Psoas muscle (tissue), 8 donors: Measurements from ENCODE around the gene PSG6. TPM values are rescaled to one million over a fixed set of nuclear protein-coding genes. Genes with fewer than 3 reads are reported as not detected.
"Not testable (repeated sequence)": the region's sequence is repeated elsewhere in the genome, so short reads cannot be mapped to it uniquely, and the experiment has no call there.

ENCODE experiments used
- ATAC-seq, 4 donors: fragments of 200-7000 bp; cut with Tn5 transposase; one replicate each; pipeline ENCODE4 v1.9.1; 2020; ENCODE audit warnings: moderate library complexity in 3 of 4, mild to moderate bottlenecking in 2 of 4
- DNase-seq, 2 donors: peaks; one replicate each; pipeline ENCODE4 v3.0.0-alpha.2; 2020
- H3K27ac ChIP-seq: fragments of 200-600 bp; one replicate; pipeline ENCODE4 v1.8.0; 2022
- H3K27me3 ChIP-seq, 3 donors: fragments of 200-600 bp in 1 of 3; one replicate each; pipeline versions ENCODE4 v1.6.1 to v1.8.0; 2013 to 2022; ENCODE audit warnings: low read length in 2 of 3, mild to moderate bottlenecking in 2 of 3, moderate library complexity in 1 of 3; ENCODE audit not compliant: insufficient read depth in 3 of 3
- H3K36me3 ChIP-seq, 2 donors: fragments of 200-600 bp in 1 of 2; one replicate each; pipeline versions ENCODE4 v1.6.1 to v1.8.0; 2013 to 2022; ENCODE audit warnings: low read depth in 1 of 2, mild to moderate bottlenecking in 1 of 2, moderate library complexity in 1 of 2; ENCODE audit not compliant: insufficient read depth in 1 of 2
- H3K4me1 ChIP-seq: fragments of 200-600 bp; one replicate; pipeline ENCODE4 v1.8.0; 2022
- H3K4me3 ChIP-seq: fragments of 200-600 bp; one replicate; pipeline ENCODE4 v1.8.0; 2022; ENCODE audit warnings: mild to moderate bottlenecking
- H3K9me3 ChIP-seq: fragments of 200-600 bp; one replicate; pipeline ENCODE4 v1.8.0; 2022
- CTCF ChIP-seq: fragments of 200-600 bp; IDR thresholded peaks from one replicate; pipeline ENCODE4 v1.8.0; 2022; ENCODE audit warnings: antibody characterized with exemption
- WGBS, 3 donors: extraction: QIAGEN DNeasy Blood & Tissue Kit; methylation state at CpG; one replicate each; pipeline versions ENCODE4 v1.1.6 to v1.1.7; 2013; 5-methylcytosine and 5-hydroxymethylcytosine counted together
- intact Hi-C, 2 donors: fragments of 100-400 bp; cut with DNase I; formaldehyde crosslinking; loops; one replicate each; pipeline versions ENCODE4 v1.11.0 to v1.14.2; 2022
- polyA plus RNA-seq, 3 donors: library from polyadenylated mRNA; stranded (reverse); fragments of 200-250 nt; gene quantifications; one replicate each; pipeline ENCODE4 v1.2.3, GENCODE V29; 2013
- total RNA-seq, 4 donors: library from RNA; stranded (reverse); fragmentation: NEBNext Ultra II Directional in 2 of 4; extraction: Animal tissue kit (Norgen Biotek cat#: 25700) in 2 of 4; gene quantifications; one replicate each; pipeline versions ENCODE4 v1.2.1 to v1.2.4, GENCODE V29; 2021 to 2023
- donor health status: healthy with polysubstance abuse.
- donor health status: DM: no; HTN: no; CAD: no; lungs with moderate emphysema.
- donor health status: Bipolar disorder and iron deficiency.
- donor health status: healthy.
- donor health status: DM: yes; HTN: yes; CAD: no.
- donor health status: DM: no; HTN: no; CAD: no.
- donor health status: DM: no; HTN: no; CAD: no.
- donor health status: DM: yes; HTN: yes; CAD: no.

PSG6 gene
- total and polyA plus RNA-seq, 7 donors: not detected

- no peaks in the 10 kb centered on the region for H3K36me3 ChIP-seq
- no peaks in the 10 kb centered on the region for H3K27me3 ChIP-seq
- no peaks in the 10 kb centered on the region for H3K4me1 ChIP-seq
- H3K9me3 ChIP-seq: no peaks in the 10 kb centered on the region
- H3K4me3 ChIP-seq: no peak within 1 kb of the TSS
- no peak for TF ChIP-seq CTCF
- no peak within 1 kb of the TSS for H3K27ac ChIP-seq
- no peak for ATAC-seq
- 23 to 71% (median 60%) methylated on average over 2 of the region's 2 CpGs for WGBS, 3 donors
- DNase-seq: no peak
- intact Hi-C loops: no loop called here
Measured at GRCh38 chr19:42879613-42880012, 38.1 kb downstream of the PSG6 start, which contains the start of gene PSG1. Gene PSG1 (minus strand): TSS chr19:42879713. CDS start chr19:42879581, 132 bp downstream.

GRCh38 chr19:42876596-42876995, 41.1 kb downstream of the PSG6 start:
- H3K36me3 ChIP-seq, H3K27ac ChIP-seq, ATAC-seq, H3K9me3 ChIP-seq, H3K4me1 ChIP-seq, DNase-seq, H3K4me3 ChIP-seq, H3K27me3 ChIP-seq, intact Hi-C loops: not testable (repeated sequence)

GRCh38 chr19:42875881-42876280, 41.8 kb downstream of the PSG6 start:
- DNase-seq, intact Hi-C loops, H3K4me3 ChIP-seq, ATAC-seq, H3K4me1 ChIP-seq, H3K9me3 ChIP-seq, H3K27ac ChIP-seq, H3K27me3 ChIP-seq, H3K36me3 ChIP-seq: not testable (repeated sequence)
- 23 to 38% (median 25%) methylated on average over 1 of the region's 1 CpG for WGBS, 3 donors

- H3K36me3 ChIP-seq, H3K27me3 ChIP-seq, ATAC-seq, H3K4me1 ChIP-seq, DNase-seq, intact Hi-C loops, H3K9me3 ChIP-seq, H3K27ac ChIP-seq, H3K4me3 ChIP-seq: not testable (repeated sequence)
- 64 to 66% (median 65%) methylated on average over 4 of the region's 4 CpGs for WGBS, 3 donors
Measured at GRCh38 chr19:42874901-42875813, 42.5 kb downstream of the PSG6 start.

GRCh38 chr19:42874136-42874535, 43.6 kb downstream of the PSG6 start:
- WGBS, 3 donors: 78 to 85% (median 81%) methylated on average over 3 of the region's 3 CpGs
- H3K36me3 ChIP-seq, H3K27ac ChIP-seq, intact Hi-C loops, ATAC-seq, H3K9me3 ChIP-seq, DNase-seq, H3K4me1 ChIP-seq, H3K4me3 ChIP-seq, H3K27me3 ChIP-seq: not testable (repeated sequence)

GRCh38 chr19:42872608-42873007, 45.1 kb downstream of the PSG6 start:
- WGBS, 3 donors: 59 to 62% (median 61%) methylated on average over 3 of the region's 3 CpGs
- H3K27me3 ChIP-seq: no peaks in the 10 kb centered on the region
- no peak for TF ChIP-seq CTCF
- H3K27ac ChIP-seq: no peak overlapping the region
- intact Hi-C loops: no loop called here
- H3K9me3 ChIP-seq: no peaks in the 10 kb centered on the region
- no peaks in the 10 kb centered on the region for H3K36me3 ChIP-seq
- ATAC-seq (no peak), DNase-seq (no peak)
- no peaks in the 10 kb centered on the region for H3K4me1 ChIP-seq
- H3K4me3 ChIP-seq: no peak overlapping the region
